Hematopoietic multipotent progenitor cell treated with erythropoietin and hydrocortisone succinate and interleukin-3 and kit ligand, for 6 days (in vitro differentiated cells): ENCODE results near the gene RUNX1.
"Not testable (repeated sequence)": the region's sequence is repeated elsewhere in the genome, so short reads cannot be mapped to it uniquely, and the experiment has no call there.

ENCODE experiments used
- DNase-seq: peaks from one replicate; pipeline ENCODE4 v3.0.0-alpha.2; 2015

RUNX1 gene

DNA sequence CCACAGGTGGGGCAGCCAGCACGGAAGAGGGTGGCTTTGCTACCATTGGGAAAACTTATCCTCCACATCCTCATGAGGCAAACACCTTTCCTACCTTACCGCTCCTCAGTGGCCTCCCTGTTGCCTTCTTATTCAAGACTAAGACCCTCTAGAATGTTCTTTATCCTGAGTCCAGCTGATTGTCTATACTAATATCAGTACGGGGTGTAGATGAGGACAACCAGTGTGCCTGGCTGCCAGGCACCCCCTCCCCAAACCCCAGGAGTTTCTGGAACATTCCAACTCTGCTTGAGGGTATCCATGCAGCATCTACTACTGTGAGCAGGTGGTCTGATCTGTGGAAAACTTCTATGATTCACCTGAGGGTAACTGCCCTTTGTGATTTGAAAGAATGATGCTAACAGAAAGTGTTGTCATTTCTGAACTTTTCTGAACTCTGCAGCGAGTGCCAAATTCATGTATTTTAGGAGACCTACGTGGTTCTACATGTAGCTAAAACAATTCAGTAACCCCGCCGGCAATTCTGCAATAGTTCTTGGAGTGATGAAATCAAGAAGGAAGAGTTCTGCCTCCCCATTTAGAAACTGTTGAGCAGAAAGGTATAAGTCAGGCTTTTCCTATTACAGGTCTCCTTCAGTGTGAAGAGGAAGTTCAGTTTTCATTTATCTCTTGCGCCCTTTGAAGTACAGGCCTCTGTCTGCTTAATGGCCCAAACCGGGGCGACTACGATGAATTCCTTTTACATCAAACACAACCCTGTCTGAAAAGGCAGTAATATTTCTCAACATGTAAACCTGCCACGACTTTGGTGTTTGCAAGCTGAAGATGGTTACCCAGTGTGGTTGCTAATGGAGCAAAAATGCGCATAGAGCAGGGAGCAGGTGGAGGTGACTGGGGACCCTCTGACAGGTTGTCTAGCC lies 80.4 kb downstream of the RUNX1 start:
- DNase-seq, result no peak

DNA sequence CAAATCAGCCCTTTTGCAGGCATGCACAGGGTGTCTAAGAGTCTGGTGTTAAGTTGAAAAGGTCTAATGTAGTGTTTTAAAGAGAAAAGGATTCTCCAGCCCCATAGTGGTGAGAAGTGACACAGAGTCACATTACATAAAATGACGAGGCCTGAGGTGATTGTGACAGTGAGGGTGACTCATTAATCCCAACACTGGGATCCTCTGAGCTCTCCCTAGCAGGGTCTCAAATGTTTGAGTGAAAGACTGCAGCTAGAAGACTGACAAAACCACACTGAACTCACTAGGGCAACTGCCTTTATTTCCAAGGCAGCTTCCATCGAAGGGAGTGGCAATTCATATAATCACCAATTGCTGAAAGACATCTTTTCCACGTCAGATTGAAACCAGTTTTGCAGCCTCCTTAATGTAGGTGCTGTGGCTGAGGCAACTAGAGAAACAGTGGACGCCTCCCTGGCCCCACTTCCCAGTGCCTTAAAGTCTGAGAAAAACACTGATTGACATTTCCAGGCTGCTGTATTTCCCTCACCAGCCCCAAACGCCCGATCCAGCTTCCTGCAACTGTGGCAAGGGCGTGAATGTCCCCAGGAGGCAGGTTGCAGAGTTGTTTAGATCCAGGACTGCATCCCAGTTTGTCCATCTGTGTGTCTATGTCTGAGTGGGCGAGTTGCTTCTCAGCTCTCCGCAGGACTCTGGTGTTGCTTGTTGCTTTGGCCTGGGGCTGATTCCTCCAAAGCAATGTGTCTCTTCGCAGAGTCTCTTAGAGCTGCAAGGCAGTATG lies 81.4 kb downstream of the RUNX1 start:
- DNase-seq, result no peak

DNA sequence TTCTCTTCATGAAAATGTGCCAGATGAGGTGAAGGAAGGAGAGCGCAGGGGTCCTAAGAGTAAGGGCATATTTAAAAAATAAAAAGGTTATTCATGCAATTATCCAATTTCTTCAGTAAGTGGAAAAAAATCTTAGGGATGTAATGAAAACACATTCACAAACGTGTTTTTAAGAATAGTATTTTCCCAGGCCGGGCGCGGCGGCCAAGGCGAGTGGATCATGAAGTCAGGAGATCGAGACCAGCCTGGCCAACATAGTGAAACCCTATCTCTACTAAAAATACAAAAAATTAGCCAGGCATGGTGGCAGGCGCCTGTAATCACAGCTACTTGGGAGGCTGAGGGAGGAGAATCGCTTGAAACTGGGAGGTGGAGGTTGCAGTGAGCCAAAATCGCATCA lies 82.2 kb downstream of the RUNX1 start:
- DNase-seq, result not testable (repeated sequence)

DNA sequence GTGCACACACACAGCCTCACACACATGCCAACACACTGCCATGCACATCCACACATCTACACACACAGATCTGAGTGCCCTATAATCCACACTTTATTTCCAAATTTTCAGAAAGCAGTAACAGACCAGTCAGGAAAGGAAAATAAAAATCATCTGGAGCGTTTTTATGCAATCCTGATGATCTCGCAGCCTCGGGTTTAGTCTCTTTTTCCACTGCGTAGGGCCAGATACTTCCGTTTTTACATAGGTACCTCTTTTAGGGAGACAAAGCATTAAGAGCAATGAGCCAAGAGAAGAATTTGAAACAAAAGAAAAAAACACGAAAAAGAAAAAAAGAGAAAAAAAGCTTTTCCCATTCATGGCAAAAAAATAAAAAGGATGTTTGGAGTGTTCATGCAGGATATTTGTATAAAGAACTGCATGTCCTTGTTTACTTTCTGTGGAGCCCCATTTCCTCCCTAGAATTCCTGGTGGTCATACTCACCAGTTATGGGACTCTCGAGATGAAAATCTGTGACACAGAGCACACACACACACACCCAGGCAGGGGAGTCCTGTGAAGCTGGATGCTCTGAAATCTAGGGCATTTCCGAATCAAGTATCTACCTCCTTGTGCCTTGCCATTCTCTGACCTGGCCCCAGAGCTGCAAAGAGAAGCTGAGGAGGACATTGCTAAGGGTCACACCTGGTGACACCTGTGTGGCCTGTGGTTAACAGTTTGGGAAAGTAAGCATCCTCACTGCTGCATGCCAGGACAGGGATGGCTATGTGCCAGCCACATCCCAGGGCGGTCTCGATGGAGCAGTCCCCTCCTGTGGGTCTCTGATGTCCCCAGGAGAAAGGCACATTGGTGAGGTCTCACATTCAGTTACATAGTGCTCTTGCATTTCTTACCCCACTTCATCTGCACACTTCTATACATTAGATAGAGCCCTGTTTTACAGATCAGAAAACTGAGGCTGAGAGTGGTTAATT lies 83.6 kb downstream of the RUNX1 start:
- no peak for DNase-seq

DNA sequence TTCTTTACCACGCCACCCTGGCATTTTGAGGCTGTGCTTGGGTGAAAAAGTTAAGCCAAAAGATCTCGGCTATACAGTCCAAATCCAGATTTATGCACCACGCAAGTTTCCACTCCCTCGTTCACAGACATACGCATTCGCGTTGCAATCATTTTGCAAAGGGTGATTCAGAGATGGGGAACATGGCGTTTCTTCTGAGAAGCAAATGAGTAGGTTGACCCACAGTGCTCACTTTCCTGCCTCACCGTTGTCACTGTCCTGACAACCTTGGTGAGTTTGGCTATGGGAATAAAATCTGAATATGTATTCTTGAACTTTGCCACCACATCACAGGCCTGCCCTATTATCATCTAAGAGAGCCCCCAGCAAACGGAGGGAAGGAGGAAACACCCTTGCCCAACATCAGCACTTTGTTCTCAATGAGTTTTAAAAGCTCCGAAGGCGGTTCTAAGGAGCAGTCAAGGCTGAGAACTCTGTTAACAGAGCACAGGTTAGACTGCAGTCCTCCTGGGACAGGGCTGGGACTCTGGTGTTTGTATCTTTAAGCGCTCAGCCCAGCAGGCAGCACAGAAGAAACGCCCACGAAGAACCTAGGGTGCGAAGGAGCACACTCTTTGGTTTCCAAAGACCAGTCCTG lies 86.4 kb downstream of the RUNX1 start:
- DNase-seq, result no peak

DNA sequence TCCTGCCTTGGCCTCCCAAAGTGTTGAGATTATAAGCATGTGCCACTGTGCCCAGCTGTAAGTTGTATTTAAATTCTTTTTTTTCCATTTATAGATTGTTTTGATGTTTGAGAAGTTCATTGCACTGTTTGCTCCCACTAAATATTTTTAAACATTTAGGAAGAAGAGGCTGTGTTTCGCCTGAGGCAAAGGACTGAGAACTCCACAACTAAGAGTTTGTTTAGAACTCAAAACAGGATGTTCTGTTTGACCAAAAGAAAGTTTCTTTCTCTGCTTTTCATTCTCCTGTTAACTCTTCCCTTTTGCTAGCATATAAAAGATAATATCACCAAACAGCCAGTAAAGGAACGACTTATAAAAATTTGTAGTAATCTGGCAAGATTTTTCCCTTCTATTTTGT lies 87.0 kb downstream of the RUNX1 start:
- no peak for DNase-seq

DNA sequence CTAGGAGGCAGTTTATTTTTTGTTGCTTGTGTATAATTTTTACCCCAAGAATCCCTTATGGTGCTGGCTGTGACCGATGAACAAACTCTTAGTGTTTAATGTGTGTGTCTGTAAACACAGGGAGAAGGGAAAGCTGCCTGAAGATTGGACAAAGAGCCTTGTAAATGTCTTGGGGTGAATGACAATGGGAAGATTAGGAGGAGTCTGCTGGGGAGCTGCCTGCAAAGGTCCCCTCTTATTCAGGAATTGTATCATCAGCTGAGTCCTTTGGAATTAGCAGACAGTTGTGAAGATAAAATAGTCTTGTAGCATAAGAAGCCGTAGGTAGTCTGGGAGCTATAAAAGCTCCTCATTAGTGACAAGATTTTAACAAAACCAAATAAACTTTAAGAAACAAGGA lies 88.4 kb downstream of the RUNX1 start:
- DNase-seq, result no peak

DNA sequence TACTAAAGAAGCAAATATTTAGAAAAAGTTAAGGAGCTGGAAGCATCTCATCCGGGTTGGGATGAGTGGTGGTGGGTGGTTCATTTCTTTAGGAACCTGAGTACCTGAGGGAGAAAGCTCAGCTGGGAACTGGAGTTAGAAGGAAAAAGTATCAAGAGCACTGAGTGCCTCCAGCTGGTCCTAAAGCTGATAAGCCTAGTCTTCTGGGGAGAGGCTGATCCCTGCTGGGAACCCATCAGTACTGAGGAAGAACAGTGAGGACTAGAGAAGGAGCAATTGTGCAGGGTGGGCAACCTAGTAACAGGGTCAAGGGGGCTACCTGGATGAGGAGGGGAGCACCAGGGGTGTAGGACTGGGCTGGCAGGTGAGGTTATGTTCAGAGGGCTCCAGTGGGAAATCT lies 89.5 kb downstream of the RUNX1 start:
- no peak for DNase-seq

DNA sequence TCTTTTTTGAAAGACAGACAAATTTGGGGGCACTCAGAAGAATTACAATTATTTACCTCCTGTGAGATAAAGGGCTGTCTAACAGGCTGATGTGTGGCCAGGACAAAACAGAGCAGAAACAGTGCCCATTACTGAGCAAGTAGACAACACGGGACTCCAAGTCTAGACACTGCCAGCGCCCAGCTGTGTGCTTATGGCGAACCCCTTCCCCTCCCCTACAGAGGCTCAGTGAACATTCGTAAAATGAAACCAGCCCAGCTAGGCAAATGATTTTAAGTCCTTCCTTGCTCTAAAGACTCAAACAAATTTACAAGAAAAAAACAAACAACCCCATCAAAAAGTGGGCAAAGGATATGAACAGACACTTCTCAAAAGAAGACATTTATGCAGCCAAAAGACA lies 91.1 kb downstream of the RUNX1 start:
- DNase-seq, result no peak

DNA sequence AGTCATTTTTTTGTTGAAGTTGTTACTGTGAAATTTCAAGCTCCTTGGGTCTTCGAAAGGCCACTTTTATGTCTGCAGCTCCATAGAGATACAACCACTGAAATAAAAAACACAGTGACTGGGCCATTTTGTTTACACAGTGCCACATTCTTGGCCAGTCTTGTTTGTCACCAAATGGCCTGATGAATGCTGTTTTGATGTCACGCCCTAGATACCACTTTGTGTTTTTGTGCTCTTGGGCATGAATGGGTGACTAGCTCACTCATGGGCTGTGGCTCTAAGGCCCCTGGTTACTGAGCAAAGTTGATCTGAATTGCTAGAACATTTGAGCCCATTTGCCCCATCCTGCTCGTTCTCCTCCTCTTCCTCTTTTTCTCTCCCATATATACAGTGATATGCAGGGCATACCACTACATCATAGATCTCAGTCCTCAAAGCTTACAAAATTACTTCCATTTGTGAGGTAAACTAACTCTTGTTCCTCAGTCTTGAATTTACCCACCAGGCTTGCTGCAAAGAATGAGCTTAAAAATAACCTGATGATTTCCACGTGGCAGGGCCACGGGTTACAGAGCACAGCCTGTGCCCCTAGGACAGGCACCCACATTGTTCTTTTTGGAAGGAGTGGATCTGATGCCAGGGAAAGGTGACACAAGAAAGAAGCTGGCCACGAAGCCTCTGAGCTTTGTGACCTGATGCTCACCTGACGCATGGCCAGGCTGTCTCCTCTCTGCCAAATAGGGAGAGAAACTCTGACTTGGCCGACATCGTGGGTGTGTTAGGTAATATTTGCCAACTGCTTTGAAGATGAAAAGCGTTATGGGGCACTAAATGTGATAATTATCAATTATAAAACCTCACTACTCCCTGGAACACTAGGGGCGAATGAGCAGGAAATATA lies 92.4 kb downstream of the RUNX1 start:
- no peak for DNase-seq

DNA sequence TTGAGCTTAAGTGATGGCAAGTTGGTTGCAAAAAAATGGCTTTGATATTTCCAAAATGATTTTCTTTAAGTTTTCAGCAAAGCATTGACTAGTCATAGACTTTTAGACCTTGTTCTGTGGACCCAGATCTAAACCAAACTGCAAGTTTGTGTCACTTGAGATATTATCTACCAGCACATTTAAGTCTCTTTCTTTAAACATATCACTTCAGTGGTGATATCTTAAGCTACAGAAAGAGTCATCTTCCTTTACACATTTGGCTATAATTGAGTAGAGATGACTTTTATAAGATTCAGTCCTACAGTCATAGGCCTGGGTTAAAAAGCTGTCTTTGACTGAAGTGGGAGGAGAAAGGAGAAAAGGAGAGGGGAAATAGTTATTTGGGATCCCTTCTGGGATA lies 95.2 kb downstream of the RUNX1 start:
- DNase-seq, result no peak

DNA sequence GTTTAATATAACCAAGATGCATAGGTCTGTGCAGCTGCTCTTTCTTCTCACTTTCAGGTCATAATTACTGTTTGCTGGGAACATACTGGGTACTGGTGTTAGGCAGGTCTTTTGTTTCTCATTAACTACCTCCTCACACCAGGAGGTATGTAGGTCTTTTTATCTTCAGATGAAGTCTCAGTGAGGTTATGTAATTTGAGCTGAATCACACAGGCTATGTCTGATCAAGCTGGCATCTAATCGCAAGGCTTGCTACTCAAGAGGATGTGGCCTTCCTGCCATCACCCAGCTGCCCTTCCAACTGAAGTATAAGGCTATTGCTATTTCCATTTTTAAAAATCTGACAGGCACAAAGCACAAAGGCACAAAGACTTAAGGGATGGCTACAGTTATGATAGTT lies 96.4 kb downstream of the RUNX1 start:
- peak; percentile 66 for DNase-seq

DNA sequence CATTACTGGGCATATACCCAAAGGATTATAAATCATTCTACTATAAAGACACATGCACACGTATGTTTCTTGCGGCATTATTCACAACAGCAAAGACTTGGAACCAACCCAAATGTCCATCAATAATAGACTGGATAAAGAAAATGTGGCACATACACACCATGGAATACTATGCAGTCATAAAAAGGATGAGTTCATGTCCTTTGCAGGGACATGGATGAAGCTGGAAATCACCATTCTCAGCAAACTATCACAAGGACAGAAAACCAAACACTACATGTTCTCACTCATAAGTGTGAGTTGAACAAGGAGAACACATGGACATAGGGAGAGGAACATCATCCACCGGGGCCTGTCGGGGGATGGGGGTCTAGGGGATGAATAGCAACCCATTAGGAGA lies 97.2 kb downstream of the RUNX1 start:
- not testable (repeated sequence) for DNase-seq

DNA sequence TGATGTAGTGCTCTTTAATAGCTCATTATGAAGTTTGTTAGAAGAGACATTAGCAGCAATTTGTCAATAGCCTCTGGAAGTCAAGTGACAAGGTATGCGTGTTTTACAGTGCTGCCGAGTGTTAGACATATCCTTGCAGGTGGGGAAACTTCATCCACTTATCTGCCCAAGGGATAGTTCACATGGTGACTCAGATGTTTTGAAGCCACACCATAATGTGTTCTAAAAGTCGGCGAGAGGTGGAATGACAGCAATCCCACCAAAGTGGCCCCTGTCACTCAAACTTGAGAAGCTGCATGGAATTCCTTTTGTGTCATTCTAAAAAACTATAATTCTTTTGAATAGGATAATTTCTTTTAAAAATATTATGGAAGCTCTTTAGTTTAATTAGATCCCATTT lies 98.1 kb downstream of the RUNX1 start:
- DNase-seq, result no peak

DNA sequence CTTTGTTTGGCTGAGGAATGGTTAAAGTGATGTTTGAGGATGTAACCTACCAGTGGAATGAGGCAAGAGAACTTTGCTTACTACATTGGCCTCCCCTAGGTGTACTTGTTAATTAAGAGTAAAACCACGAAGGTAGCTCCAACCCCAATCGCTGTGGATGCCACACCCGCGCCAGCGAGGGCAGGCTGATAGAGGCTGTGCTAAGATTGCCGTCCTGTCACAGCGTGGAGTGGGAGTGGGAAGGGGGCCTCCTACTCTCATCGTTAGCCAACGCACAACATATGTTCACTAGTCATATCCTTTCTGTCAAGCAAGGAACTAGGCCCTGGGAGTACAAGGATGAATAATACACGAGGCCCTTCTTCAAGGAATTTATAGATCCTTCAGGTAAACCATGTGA lies 99.6 kb downstream of the RUNX1 start:
- no peak for DNase-seq

DNA sequence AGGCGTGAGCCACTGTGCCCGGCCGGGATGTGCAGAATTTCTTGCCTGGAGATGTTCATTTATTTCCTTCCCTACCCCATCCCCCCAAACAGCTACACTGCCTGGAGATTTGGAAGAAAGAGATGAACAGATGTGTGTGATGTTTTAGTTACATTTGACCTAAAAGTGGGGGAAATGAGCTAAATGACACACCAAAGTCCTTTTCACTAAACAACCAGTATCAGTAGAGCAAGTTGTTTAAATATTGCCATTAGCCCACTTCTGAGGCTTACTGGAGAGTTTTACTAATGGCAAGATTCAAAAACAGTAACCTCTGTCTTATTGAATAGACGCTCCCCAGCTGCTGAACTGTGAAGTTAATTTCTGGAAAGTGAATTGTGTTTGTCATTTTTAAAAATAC lies 100.1 kb downstream of the RUNX1 start:
- DNase-seq, result no peak

DNA sequence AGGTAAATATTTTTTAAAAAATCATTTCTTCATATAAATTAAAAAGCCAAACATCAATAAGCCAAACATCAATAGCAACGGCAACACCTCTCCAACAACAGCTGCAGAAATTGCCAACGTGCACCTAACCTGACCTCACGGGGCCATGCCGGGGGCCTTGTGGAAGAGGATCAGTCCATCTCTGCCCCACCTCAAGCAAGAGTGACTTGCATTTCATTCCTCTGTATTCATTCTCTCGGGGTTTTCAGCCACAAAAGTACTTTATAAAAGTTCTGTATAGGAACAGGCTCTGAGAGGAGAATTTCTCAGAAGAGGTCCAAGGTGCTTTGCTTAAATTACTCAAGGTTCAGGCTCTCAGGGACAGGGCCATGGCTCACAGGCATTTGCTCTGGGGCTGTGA lies 100.9 kb downstream of the RUNX1 start:
- no peak for DNase-seq

DNA sequence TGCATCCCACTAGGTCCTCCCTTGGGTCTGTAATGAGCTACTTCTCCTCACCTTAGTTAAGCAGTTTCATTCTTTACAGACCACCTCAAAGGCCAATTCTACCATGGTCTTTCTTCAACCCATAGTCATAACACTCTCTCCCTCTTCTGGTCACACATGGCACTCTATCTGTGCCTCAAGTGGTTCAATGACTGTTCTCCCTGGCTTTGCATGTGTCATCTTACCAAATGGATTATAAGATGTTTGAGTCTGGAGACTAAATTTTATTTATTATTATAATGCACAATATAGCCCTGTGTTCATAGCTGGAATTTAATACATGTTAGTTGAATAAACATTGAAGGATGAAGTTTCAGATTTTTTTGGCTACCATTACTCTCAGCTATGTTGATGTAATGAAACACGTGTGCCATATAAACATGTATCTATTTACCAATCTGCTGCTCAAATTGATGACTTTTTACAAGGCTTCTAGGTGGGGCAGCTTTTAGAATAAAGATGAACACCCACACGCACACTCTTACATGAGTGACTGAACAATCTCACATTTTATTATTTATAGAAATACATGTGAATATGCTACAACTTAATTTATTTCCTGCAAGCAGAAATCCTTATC lies 102.1 kb downstream of the RUNX1 start:
- peak; percentile 52 for DNase-seq

DNA sequence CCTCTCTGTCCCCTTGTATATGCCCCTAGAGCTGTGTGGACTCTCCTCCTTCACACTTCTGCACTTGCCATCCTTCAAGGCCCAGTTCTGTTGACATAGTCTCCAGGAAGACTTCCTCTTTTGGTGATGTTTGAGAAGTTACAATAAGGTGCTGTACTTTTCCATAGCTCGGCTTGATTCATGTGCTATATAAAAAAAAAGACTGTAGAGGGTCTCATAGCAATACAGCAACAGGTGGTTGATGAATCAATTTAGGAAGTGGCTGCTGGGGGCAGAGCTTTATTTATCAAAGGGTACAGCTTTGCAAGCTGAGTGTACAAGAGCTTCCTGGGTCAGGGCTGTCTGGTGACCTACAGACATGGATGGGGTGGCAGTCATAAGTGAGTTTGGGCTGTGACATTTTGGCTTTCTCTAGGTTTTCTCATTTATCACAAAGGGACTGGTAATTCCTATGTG lies 102.7 kb downstream of the RUNX1 start:
- DNase-seq, result peak; percentile 63

DNA sequence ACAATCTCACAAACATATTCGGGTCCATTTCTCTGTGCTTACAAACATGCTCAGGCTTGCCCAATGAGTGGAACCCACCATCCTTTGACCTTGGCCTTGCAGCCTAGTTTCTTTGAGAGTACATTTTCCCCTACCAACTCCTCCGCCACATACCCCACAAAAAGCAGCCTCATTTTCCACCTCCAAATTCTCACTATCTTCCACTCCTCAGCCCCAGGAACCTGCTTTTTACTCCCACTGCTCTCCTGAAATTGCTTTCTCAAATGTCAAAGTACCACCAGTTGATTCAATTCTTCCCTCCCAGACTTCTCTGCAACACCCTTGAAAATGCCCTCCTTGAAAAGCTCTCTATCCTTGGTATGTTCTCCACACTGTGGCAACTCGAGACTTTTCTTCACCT lies 103.8 kb downstream of the RUNX1 start:
- DNase-seq, result no peak
